MM.1S (cell line): ENCODE results near the gene ATR.
A peak's percentile ranks its signal among the peaks of the same experiment; 100 is the strongest.
"Not testable (repeated sequence)": the region's sequence is repeated elsewhere in the genome, so short reads cannot be mapped to it uniquely, and the experiment has no call there.

Source experiments
- DNase-seq: peaks from one replicate; pipeline ENCODE4 v3.0.0-alpha.2; 2015
- H2AFZ ChIP-seq: fragments of 300-600 bp; sonication (generic); 2 replicates; pipeline ENCODE4 v1.6.0; 2016; ENCODE audit warnings: antibody characterized with exemption, low read length
- H3F3A ChIP-seq: fragments of 300-600 bp; sonication (generic); 2 replicates; pipeline ENCODE4 v1.6.1; 2016; ENCODE audit warnings: mild to moderate bottlenecking, antibody characterized with exemption, low read length, moderate library complexity, mixed read lengths; ENCODE audit not compliant: insufficient read depth
- H3K27ac ChIP-seq: fragments of 300-600 bp; sonication (generic); 2 replicates; pipeline ENCODE4 v1.5.1; 2016; ENCODE audit warnings: mild to moderate bottlenecking, low read length
- H3K27me3 ChIP-seq: fragments of 300-600 bp; sonication (generic); replicated peaks from 2 replicates; pipeline ENCODE4 v1.6.0; 2016; ENCODE audit warnings: low read length; ENCODE audit not compliant: insufficient read depth
- H3K36me3 ChIP-seq: fragments of 300-600 bp; sonication (generic); replicated peaks from 2 replicates; pipeline ENCODE4 v1.6.1; 2016; ENCODE audit warnings: mild to moderate bottlenecking, low read length, mixed read lengths; ENCODE audit not compliant: insufficient read depth
- H3K4me1 ChIP-seq: fragments of 300-600 bp; sonication (generic); 2 replicates; pipeline ENCODE4 v1.6.1; 2016; ENCODE audit warnings: low read length, mixed read lengths
- H3K4me2 ChIP-seq: fragments of 300-600 bp; sonication (generic); 2 replicates; pipeline ENCODE4 v1.6.0; 2016; ENCODE audit warnings: low read depth, low read length
- H3K4me3 ChIP-seq: fragments of 300-600 bp; sonication (generic); 2 replicates; pipeline ENCODE4 v1.5.1; 2016; ENCODE audit warnings: low read length, mixed read lengths
- H3K79me2 ChIP-seq: fragments of 300-600 bp; sonication (generic); 2 replicates; pipeline ENCODE4 v1.6.1; 2016; ENCODE audit warnings: mixed run types, low read length, mixed read lengths
- H3K9ac ChIP-seq: fragments of 300-600 bp; sonication (generic); 2 replicates; pipeline ENCODE4 v1.6.1; 2016; ENCODE audit warnings: low read length, mixed read lengths
- H3K9me2 ChIP-seq: fragments of 300-600 bp; sonication (generic); replicated peaks from 2 replicates; pipeline ENCODE4 v1.6.1; 2016; ENCODE audit warnings: mild to moderate bottlenecking, low read length, mixed read lengths; ENCODE audit not compliant: insufficient read depth
- H3K9me3 ChIP-seq: fragments of 300-600 bp; sonication (generic); replicated peaks from 2 replicates; pipeline ENCODE4 v1.6.1; 2016; ENCODE audit warnings: mild to moderate bottlenecking, low read length, mixed read lengths; ENCODE audit not compliant: insufficient read depth
- H4K20me1 ChIP-seq: fragments of 300-600 bp; sonication (generic); 2 replicates; pipeline ENCODE4 v1.6.1; 2016; ENCODE audit warnings: mild to moderate bottlenecking, low read length, moderate library complexity, mixed read lengths; ENCODE audit not compliant: insufficient read depth
- CTCF ChIP-seq: fragments of 300-600 bp; sonication (generic); IDR thresholded peaks from 2 replicates; pipeline ENCODE4 v1.5.1; 2016; ENCODE audit warnings: antibody characterized with exemption, low read length, mixed read lengths
- EZH2 ChIP-seq: fragments of 300-600 bp; sonication (generic); optimal IDR thresholded peaks from 2 replicates; pipeline ENCODE3; 2017; ENCODE audit warnings: low read depth, mild to moderate bottlenecking, antibody characterized with exemption, low read length, mixed read lengths
- EZH2phosphoT487 ChIP-seq: fragments of 300-600 bp; sonication (generic); IDR thresholded peaks from 2 replicates; pipeline ENCODE4 v1.6.1; 2018; ENCODE audit warnings: antibody characterized with exemption, low read length

Gene ATR

GRCh38 chr3:142595581-142595950, 17.0 kb upstream of the ATR start:
- H3K27me3 ChIP-seq, result no peaks in the 10 kb centered on the region
- no peaks in the 10 kb centered on the region for H3F3A ChIP-seq
- no peaks in the 10 kb centered on the region for H4K20me1 ChIP-seq
- no peaks in the 10 kb centered on the region for H3K9me3 ChIP-seq
- peak overlapping the region; percentile 68 for H3K4me2 ChIP-seq
- peak overlapping the region; percentile 92 for H2AFZ ChIP-seq
- H3K4me1 ChIP-seq, result peaks cover 4% of the 10 kb centered on the region; the same call in 1 of the 2 replicates
- H3K27ac ChIP-seq, result no peak overlapping the region
- no peaks in the 10 kb centered on the region for H3K9me2 ChIP-seq
- TF ChIP-seq EZH2, result no peak
- no peak for TF ChIP-seq EZH2phosphoT487
- no peak for TF ChIP-seq CTCF
- H3K79me2 ChIP-seq, result no peaks in the 10 kb centered on the region
- DNase-seq, result no peak
- H3K4me3 ChIP-seq, result peak overlapping the region; percentile 85
- H3K9ac ChIP-seq, result peak overlapping the region; percentile 54; the same call in 1 of the 2 replicates
- H3K36me3 ChIP-seq, result no peaks in the 10 kb centered on the region

- Histone ChIP-seq H3K27ac (no peak overlapping the region), H4K20me1 (no peaks in the 10 kb centered on the region), H3K4me3 (no peak overlapping the region; the same call in 1 of the 2 replicates), H3K36me3 (no peaks in the 10 kb centered on the region), H3K79me2 (no peaks in the 10 kb centered on the region), H2AFZ (peak overlapping the region; percentile 92), H3K4me1 (peaks cover 4% of the 10 kb centered on the region; the same call in 1 of the 2 replicates), H3K27me3 (no peaks in the 10 kb centered on the region), H3K9ac (no peak overlapping the region), H3F3A (no peaks in the 10 kb centered on the region), H3K4me2 (peak overlapping the region; percentile 68), H3K9me3 (no peaks in the 10 kb centered on the region), H3K9me2 (no peaks in the 10 kb centered on the region)
- TF ChIP-seq CTCF (no peak), EZH2 (no peak), EZH2phosphoT487 (no peak)
- DNase-seq, result no peak
Measured at GRCh38 chr3:142595141-142595540, 16.6 kb upstream of the ATR start.

- not testable (repeated sequence) for H3K27ac ChIP-seq, H3K79me2 ChIP-seq, DNase-seq, H3F3A ChIP-seq, H3K9me3 ChIP-seq, H3K4me1 ChIP-seq, H3K27me3 ChIP-seq, H2AFZ ChIP-seq, H3K4me2 ChIP-seq, H3K4me3 ChIP-seq, H3K9ac ChIP-seq, H3K9me2 ChIP-seq, H4K20me1 ChIP-seq, H3K36me3 ChIP-seq
Measured at GRCh38 chr3:142592268-142592667, 13.7 kb upstream of the ATR start.

- no peak overlapping the region for H2AFZ ChIP-seq
- no peak overlapping the region for H3K9ac ChIP-seq
- no peaks in the 10 kb centered on the region for H3K79me2 ChIP-seq
- H3K9me3 ChIP-seq, result no peaks in the 10 kb centered on the region
- no peaks in the 10 kb centered on the region for H3K36me3 ChIP-seq
- no peaks in the 10 kb centered on the region for H3K27me3 ChIP-seq
- no peaks in the 10 kb centered on the region for H3K9me2 ChIP-seq
- DNase-seq, result no peak
- H3F3A ChIP-seq, result no peaks in the 10 kb centered on the region
- H3K27ac ChIP-seq, result no peak overlapping the region
- H4K20me1 ChIP-seq, result no peaks in the 10 kb centered on the region
- TF ChIP-seq CTCF, result no peak
- H3K4me2 ChIP-seq, result no peak overlapping the region
- H3K4me3 ChIP-seq, result no peak overlapping the region
- H3K4me1 ChIP-seq, result no peaks in the 10 kb centered on the region
Measured at GRCh38 chr3:142588703-142589102, 10.2 kb upstream of the ATR start.
